WTC11 (cell line): ENCODE data around the gene SGCD.

ENCODE experiments used
- CTCF ChIP-seq: fragments of 200-600 bp; IDR thresholded peaks from 2 replicates; pipeline ENCODE4 v1.8.0; 2022; ENCODE audit warnings: antibody characterized with exemption
- ERG ChIP-seq: fragments of 250-450 bp; sonication (Bioruptor Pico); IDR thresholded peaks from 2 replicates; pipeline ENCODE4 v1.8.0; 2021; ENCODE audit warnings: mild to moderate bottlenecking
- FOXJ3 ChIP-seq: sonication (generic); formaldehyde crosslinking; IDR thresholded peaks from 2 replicates; pipeline ENCODE4 v1.9.0; 2021; ENCODE audit warnings: missing genetic modification reagents, mild to moderate bottlenecking, borderline replicate concordance
- JAZF1 ChIP-seq: fragments of 250-450 bp; sonication (Bioruptor Pico); IDR thresholded peaks from 2 replicates; pipeline ENCODE4 v1.9.0; 2021; ENCODE audit warnings: moderate library complexity, mild to moderate bottlenecking, inconsistent platforms
- USF2 ChIP-seq: sonication (generic); formaldehyde crosslinking; IDR thresholded peaks from 2 replicates; pipeline ENCODE4 v1.8.1; 2023; ENCODE audit warnings: mild to moderate bottlenecking, missing genetic modification reagents, moderate library complexity

GRCh38 chr5:156451505-156451904 is 124.5 kb downstream of the SGCD start:
- TF ChIP-seq USF2 (no peak), CTCF (no peak), ERG (no peak), JAZF1 (CRISPR knock-in tag) (no peak), FOXJ3 (CRISPR knock-in tag) (no peak)
